Retinal pigment epithelial cell (primary cell): Measurements from ENCODE around the gene BACE1-AS.

Experiments
- DNase-seq: peaks from one replicate; pipeline ENCODE4 v3.0.0-alpha.2; 2010; ENCODE audit warnings: low read depth
- H3K4me3 ChIP-seq: 2 replicates; pipeline ENCODE4 v1.5.1; 2011; ENCODE audit warnings: mild to moderate bottlenecking, low read length, control low read depth, moderate library complexity
- CTCF ChIP-seq: conservative IDR thresholded peaks from 2 replicates; pipeline ENCODE4 v1.5.1; 2011; ENCODE audit warnings: low read depth, low read length, control low read depth, inconsistent platforms

Gene BACE1-AS

GRCh38 chr11:117290809-117291396, at the start of gene BACE1-AS:
TSS of gene BACE1-AS (plus strand) at chr11:117291346.
- H3K4me3 ChIP-seq = no peak within 1 kb of the TSS
- DNase-seq = no peak
- no peak for TF ChIP-seq CTCF

DNA sequence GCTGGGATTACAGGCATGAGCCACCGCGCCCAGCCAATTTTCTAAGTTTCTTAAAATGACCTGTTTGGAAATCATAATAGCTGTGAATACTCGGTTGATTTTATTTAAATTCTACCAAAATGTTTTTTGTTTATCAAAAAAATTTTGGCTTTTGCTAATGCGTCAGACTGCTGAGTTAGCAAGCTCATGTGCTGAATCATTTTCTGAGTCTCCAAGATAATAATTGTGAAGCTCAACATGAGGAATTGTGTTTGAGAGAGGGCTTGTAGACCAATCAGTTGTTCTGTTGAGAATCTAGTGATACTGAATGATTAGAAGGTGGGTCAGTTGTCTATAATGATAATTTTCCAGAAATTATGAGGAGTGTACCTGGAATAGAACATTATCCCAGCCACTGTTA, 42.8 kb upstream of the BACE1-AS start:
- no peak for DNase-seq
- no peak for TF ChIP-seq CTCF
- H3K4me3 ChIP-seq = no peak overlapping the region

DNA sequence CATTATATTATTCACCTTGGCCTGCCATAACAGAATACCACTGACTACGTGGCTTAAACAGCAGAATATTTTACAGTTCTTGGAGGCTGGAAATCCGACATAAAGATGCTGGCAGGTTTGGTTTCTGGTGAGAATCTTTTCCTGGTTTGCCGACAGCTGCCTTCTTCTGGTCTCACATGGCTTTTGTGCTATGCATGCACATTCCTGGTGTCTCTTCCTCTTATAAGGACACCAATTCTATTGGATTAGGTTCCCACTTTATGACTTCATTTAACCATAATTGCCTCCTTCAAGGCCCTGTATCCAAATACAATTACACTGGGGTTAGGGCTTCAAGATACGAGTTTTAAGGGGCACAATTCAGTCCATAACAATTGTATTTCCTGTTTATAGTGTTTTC, 41.6 kb upstream of the BACE1-AS start:
- no peak for DNase-seq
- no peak overlapping the region for H3K4me3 ChIP-seq
- no peak for TF ChIP-seq CTCF

- H3K4me3 ChIP-seq = no peak overlapping the region
- TF ChIP-seq CTCF = no peak
These were observed 39.6 kb upstream of the BACE1-AS start for GRCh38 chr11:117251506-117251905.

GRCh38 chr11:117255966-117256365, 35.2 kb upstream of the BACE1-AS start:
- DNase-seq = no peak
- TF ChIP-seq CTCF = no peak
- no peak overlapping the region for H3K4me3 ChIP-seq

More at GRCh38 chr11:117251506-117251905, 39.6 kb upstream of the BACE1-AS start:
- DNase-seq = no peak

GRCh38 chr11:117256573-117256972, 34.6 kb upstream of the BACE1-AS start:
- no peak overlapping the region for H3K4me3 ChIP-seq
- no peak for DNase-seq
- TF ChIP-seq CTCF = no peak

DNA sequence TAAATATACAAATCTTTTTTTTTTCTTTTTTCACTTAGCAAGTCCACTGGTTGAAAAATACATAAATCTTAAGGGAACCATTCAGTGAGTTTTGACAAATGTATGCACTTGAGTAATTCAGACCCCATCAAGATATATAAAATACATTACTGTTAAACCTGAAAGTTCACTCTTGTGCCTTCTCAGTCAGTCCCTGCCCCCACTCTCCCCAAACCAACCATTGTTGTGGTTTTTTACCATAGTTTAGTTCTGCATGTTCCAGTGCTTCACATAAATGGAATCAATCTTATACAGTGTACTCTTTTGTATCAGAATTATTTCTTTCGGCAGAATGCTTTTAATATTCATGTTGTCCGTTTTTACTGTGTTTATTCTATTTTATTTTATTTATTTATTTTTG, 32.6 kb upstream of the BACE1-AS start:
- no peak for TF ChIP-seq CTCF
- H3K4me3 ChIP-seq = no peak overlapping the region
- DNase-seq = no peak
